ENCODE results near the gene NADK2.
"Not testable (repeated sequence)": the region's sequence is repeated elsewhere in the genome, so short reads cannot be mapped to it uniquely, and the experiment has no call there.

DNA sequence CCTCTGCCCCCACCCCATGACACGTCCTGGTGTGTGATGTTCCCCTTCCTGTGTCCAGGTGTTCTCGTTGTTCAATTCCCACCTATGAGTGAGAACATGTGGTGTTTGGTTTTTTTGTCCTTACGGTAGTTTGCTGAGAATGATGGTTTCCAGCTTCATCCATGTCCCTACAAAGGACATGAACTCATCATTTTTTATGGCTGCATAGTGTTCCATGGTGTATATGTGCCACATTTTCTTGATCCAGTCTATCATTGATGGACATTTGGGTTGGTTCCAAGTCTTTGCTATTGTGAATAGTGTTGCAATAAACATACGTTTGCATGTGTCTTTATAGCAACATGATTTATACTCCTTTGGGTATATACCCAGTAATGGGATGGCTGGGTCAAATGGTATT lies 57.3 kb downstream of the NADK2 start:
- TF ChIP-seq, protein P1, sequence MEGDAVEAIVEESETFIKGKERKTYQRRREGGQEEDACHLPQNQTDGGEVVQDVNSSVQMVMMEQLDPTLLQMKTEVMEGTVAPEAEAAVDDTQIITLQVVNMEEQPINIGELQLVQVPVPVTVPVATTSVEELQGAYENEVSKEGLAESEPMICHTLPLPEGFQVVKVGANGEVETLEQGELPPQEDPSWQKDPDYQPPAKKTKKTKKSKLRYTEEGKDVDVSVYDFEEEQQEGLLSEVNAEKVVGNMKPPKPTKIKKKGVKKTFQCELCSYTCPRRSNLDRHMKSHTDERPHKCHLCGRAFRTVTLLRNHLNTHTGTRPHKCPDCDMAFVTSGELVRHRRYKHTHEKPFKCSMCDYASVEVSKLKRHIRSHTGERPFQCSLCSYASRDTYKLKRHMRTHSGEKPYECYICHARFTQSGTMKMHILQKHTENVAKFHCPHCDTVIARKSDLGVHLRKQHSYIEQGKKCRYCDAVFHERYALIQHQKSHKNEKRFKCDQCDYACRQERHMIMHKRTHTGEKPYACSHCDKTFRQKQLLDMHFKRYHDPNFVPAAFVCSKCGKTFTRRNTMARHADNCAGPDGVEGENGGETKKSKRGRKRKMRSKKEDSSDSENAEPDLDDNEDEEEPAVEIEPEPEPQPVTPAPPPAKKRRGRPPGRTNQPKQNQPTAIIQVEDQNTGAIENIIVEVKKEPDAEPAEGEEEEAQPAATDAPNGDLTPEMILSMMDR (IDR thresholded peaks at IDR 0.05): not testable (repeated sequence)
- not testable (repeated sequence) for TF ChIP-seq POLR2AphosphoS5, POLR2A (IDR thresholded peaks at IDR 0.05)
